ENCODE measurements around the gene IHH.

Gene IHH

DNA sequence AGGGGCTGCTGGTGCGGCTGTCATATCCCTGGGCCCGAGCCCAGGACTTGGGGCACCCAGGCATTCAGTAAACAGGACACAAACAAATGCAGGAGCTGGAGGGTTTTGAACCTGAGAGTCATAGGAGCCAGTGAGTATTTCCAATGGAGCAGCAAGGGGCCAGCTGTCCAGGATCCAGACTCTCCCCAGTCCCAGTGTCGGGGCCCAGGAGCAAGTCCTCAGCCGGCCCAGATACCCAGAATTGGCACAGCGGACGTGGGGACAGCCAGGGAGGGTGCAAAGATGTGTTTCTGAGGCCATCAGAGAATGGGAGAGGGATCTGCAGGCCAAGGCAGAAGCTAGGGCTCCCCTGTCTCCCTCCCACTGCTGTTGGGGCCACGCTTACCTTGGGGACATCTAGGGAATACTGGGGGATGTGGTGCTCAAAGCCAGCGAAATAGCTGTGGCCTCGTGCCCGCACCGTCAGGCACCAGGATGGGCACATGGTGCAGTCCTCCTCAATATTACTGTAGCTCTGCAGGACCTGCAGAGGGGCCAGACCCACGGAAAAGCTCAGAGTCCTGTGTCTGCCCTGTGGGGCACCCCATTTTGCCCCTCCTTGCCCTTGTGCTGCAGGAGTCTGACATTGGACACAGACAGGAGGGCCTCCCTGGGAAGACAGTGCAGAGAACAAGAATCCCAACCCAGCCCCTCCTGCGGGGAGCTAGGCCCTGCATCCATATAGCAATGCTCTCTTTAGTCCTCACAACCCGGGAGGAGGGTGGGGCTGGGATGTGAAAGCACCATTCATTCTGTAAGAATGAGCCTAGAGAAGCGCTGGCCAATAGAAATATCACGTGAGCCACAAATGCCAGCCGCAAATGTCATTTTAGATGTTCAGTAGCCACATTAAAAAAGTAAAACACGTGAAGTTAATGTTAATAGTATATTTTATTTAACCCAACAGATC lies 34.8 kb downstream of the IHH start:
- Histone ChIP-seq H3K9ac (ENCODE audit: low read length) (no peak overlapping the region), H3K9me3 (ENCODE audit: control insufficient read depth, insufficient read depth, low read depth, low read length) (no peaks in the 10 kb centered on the region), H3K27ac (ENCODE audit: low read depth, low read length) (no peak overlapping the region), H3K27me3 (ENCODE audit: control insufficient read depth, insufficient read depth, low read length) (peaks cover 22% of the 10 kb centered on the region; the same call in 1 of the 2 replicates), H3K4me1 (ENCODE audit: control insufficient read depth, insufficient read depth, low read length) (no peaks in the 10 kb centered on the region), H3K4me3 (ENCODE audit: low read depth, low read length) (no peak overlapping the region), H3K36me3 (ENCODE audit: control insufficient read depth, insufficient read depth, low read length) (no peaks in the 10 kb centered on the region)

DNA sequence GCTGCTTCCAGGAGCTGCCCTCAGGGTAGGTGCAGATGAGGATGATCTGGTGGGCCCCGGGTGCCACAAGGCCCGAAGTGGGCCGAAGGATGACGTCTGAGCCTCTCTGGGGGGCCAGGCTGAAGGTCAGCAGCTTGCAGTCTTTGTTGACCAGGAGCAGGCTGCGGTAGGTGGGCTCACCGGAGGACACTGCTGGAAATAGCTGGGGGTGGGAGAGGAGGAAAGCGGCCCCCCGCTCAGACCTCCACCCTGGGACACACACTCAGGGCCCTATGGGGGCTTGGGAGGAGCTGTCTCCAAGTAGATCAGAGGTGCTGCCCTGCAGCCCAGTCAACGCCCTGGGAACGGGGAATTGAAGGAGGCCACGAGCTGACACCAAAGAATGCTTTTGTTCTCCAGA lies 36.7 kb downstream of the IHH start:
- no peak overlapping the region for H3K27ac ChIP-seq (ENCODE audit: low read depth, low read length)
- no peak overlapping the region for H3K9ac ChIP-seq (ENCODE audit: low read length)
- no peaks in the 10 kb centered on the region for H3K9me3 ChIP-seq (ENCODE audit: control insufficient read depth, insufficient read depth, low read depth, low read length)
- peaks cover 30% of the 10 kb centered on the region; the same call in 1 of the 2 replicates for H3K27me3 ChIP-seq (ENCODE audit: control insufficient read depth, insufficient read depth, low read length)
- no peaks in the 10 kb centered on the region for H3K36me3 ChIP-seq (ENCODE audit: control insufficient read depth, insufficient read depth, low read length)
- H3K4me3 ChIP-seq (ENCODE audit: low read depth, low read length) = no peak overlapping the region
- H3K4me1 ChIP-seq (ENCODE audit: control insufficient read depth, insufficient read depth, low read length) = no peaks in the 10 kb centered on the region

DNA sequence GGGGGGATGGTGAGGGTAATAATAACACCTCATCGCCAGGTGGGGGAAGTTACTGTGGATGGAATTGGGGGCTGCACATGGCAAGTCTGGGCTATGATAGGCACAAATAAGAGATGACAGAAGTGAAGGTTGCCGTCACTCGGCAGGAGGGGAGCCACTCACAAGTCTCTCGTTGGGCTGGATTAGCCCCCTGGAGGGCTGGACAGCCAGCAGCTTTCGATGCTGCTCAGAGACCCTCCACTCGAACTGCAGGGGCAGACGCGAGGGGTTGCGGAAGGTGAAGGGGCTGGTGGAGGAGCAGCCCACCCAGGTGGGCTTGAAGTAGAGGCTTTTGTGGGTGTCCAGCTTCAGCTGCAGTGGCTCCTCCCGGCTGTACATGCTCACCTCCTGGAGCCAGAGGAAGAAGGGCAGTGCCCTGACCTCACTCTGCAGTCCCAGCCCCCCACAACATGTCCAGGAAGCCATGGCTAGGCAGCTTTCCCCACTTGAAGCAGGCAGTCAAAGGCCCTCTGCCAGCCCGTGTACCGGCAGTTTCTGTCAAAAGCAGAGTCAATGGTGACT lies 37.6 kb downstream of the IHH start:
- Histone ChIP-seq H3K4me1 (ENCODE audit: control insufficient read depth, insufficient read depth, low read length) (no peaks in the 10 kb centered on the region), H3K4me3 (ENCODE audit: low read depth, low read length) (no peak overlapping the region), H3K9ac (ENCODE audit: low read length) (no peak overlapping the region), H3K27me3 (ENCODE audit: control insufficient read depth, insufficient read depth, low read length) (peaks cover 39% of the 10 kb centered on the region; the same call in 1 of the 2 replicates), H3K36me3 (ENCODE audit: control insufficient read depth, insufficient read depth, low read length) (no peaks in the 10 kb centered on the region), H3K27ac (ENCODE audit: low read depth, low read length) (no peak overlapping the region), H3K9me3 (ENCODE audit: control insufficient read depth, insufficient read depth, low read depth, low read length) (no peaks in the 10 kb centered on the region)

DNA sequence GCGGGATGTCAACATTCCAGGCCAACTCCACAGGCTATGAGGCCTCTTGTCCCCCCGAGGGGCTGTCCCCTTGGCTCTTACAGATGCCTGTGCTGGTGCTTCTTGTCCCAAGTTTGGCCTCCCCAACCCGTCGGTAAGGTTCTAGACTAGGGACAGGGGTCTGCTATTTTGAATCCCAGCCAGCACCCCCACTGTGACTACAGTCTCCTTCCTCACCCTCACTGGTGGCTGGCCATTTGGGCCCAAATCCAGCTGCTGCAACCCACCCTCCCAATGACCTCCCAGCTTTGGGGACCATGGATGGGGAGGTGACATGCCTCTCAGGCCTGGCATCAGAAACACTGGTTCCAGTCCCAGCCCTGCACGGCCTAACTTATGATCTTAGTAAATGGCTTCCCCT lies 38.1 kb downstream of the IHH start:
- H3K9ac ChIP-seq (ENCODE audit: low read length) = no peak overlapping the region
- H3K4me1 ChIP-seq (ENCODE audit: control insufficient read depth, insufficient read depth, low read length) = no peaks in the 10 kb centered on the region
- peaks cover 35% of the 10 kb centered on the region; the same call in 1 of the 2 replicates for H3K27me3 ChIP-seq (ENCODE audit: control insufficient read depth, insufficient read depth, low read length)
- no peaks in the 10 kb centered on the region for H3K36me3 ChIP-seq (ENCODE audit: control insufficient read depth, insufficient read depth, low read length)
- no peak overlapping the region for H3K4me3 ChIP-seq (ENCODE audit: low read depth, low read length)
- H3K27ac ChIP-seq (ENCODE audit: low read depth, low read length) = no peak overlapping the region
- no peaks in the 10 kb centered on the region for H3K9me3 ChIP-seq (ENCODE audit: control insufficient read depth, insufficient read depth, low read depth, low read length)

DNA sequence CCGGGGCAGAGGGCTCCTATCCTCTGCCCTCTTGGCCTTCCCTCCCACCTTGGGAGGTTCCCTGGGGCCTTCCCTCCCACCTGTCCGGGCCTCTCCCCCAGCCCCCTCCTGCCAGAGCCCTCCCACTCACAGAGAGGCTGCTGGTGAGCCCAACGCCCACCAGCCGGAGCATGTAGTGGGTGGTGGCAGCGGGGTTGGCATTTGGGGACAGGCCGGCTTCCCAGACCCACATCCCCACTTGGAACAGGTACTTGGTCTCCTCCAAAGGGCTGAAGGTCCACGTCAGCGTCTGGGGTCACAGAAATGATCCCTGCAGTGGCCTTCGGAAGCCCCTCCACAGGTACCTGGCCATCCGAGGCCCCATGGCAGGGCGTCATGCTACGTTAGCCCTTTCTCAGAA lies 38.7 kb downstream of the IHH start:
- no peak overlapping the region for H3K9ac ChIP-seq (ENCODE audit: low read length)
- H3K4me3 ChIP-seq (ENCODE audit: low read depth, low read length) = no peak overlapping the region
- H3K27me3 ChIP-seq (ENCODE audit: control insufficient read depth, insufficient read depth, low read length) = peaks cover 32% of the 10 kb centered on the region; the same call in 1 of the 2 replicates
- no peaks in the 10 kb centered on the region for H3K4me1 ChIP-seq (ENCODE audit: control insufficient read depth, insufficient read depth, low read length)
- no peaks in the 10 kb centered on the region for H3K36me3 ChIP-seq (ENCODE audit: control insufficient read depth, insufficient read depth, low read length)
- H3K27ac ChIP-seq (ENCODE audit: low read depth, low read length) = no peak overlapping the region
- H3K9me3 ChIP-seq (ENCODE audit: control insufficient read depth, insufficient read depth, low read depth, low read length) = no peaks in the 10 kb centered on the region

DNA sequence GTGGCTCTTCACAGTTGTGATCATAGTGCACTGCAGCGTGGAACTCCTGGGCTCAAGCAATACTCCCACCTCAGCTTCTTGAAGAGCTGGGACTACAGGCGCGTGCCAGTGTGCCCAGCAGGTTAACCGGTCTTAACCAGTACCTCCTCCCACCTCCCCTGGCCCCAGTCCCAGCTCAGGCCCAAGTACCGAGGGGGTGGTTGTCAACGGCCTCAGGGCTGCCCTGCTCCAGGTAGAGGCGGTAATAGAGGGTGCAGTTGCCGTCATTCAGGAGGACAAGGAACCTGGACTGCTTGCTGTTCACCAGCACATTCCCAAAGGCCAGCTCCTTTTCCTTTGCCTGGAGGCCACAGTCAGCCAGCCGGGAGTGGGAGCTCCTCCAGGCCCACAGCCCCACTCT lies 39.1 kb downstream of the IHH start:
- Histone ChIP-seq H3K4me1 (ENCODE audit: control insufficient read depth, insufficient read depth, low read length) (no peaks in the 10 kb centered on the region), H3K27me3 (ENCODE audit: control insufficient read depth, insufficient read depth, low read length) (peaks cover 34% of the 10 kb centered on the region), H3K27ac (ENCODE audit: low read depth, low read length) (no peak overlapping the region), H3K9me3 (ENCODE audit: control insufficient read depth, insufficient read depth, low read depth, low read length) (no peaks in the 10 kb centered on the region), H3K4me3 (ENCODE audit: low read depth, low read length) (no peak overlapping the region), H3K36me3 (ENCODE audit: control insufficient read depth, insufficient read depth, low read length) (no peaks in the 10 kb centered on the region), H3K9ac (ENCODE audit: low read length) (no peak overlapping the region)

DNA sequence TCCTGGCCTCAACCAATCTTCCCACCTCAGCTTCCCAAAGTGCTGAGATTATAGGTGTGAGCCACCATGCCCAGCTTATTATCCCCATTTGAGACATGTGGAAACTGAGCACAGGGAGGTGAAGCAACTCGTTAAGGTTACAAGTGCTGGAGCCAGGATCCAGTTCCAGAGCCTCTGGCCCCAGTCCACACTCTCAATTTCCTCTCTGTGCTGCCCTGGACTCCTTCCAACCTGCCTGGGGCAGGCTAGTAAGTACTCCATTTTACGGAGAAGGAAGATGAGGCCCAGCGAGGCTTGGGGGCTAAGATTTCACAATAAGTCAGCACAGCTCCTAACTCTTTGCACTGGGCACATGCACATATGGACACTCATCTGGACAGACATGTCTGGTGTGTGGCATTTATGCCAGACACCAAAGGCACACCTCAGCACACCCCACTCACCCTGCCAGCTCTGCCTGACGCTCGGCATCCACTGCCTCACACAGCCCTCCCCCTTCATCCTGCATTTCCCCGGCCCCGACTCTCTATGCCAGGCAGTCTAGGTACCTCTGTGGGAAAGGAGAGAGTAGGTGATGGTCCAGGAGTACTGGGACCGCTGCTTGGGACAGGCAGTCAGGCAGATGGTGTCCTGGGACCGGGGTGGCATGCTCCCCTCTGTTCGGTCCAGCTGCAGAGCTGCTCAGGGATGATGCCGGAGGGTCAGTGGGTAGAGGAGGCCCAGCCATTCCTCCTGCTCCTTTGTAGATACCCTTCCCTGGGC lies 39.9 kb downstream of the IHH start:
- Histone ChIP-seq H3K4me3 (ENCODE audit: low read depth, low read length) (no peak overlapping the region), H3K27ac (ENCODE audit: low read depth, low read length) (no peak overlapping the region), H3K27me3 (ENCODE audit: control insufficient read depth, insufficient read depth, low read length) (peaks cover 35% of the 10 kb centered on the region), H3K9me3 (ENCODE audit: control insufficient read depth, insufficient read depth, low read depth, low read length) (no peaks in the 10 kb centered on the region), H3K9ac (ENCODE audit: low read length) (no peak overlapping the region), H3K36me3 (ENCODE audit: control insufficient read depth, insufficient read depth, low read length) (no peaks in the 10 kb centered on the region), H3K4me1 (ENCODE audit: control insufficient read depth, insufficient read depth, low read length) (no peaks in the 10 kb centered on the region)

DNA sequence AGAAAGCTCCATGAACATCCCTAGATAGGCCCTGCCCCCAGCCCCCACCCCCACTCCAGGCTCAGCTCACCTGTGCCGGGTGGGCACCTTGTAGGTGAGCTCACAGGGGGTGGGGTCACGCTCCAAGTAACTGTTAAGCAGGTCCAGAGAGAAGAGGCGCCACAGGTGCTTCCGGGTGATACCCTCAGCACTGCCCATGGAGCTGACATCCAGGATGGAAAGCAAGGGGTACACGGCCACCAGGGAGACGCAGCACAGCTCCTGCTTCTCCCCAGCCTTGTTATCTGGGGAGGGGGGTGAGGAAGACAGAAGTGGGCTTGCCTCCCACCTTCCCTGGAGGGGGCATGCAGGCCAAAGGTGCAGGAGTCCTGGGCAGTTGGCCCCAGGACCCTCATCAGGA lies 41.3 kb downstream of the IHH start:
- Histone ChIP-seq H3K36me3 (ENCODE audit: control insufficient read depth, insufficient read depth, low read length) (no peaks in the 10 kb centered on the region), H3K9me3 (ENCODE audit: control insufficient read depth, insufficient read depth, low read depth, low read length) (no peaks in the 10 kb centered on the region), H3K4me1 (ENCODE audit: control insufficient read depth, insufficient read depth, low read length) (no peaks in the 10 kb centered on the region), H3K27me3 (ENCODE audit: control insufficient read depth, insufficient read depth, low read length) (peaks cover 37% of the 10 kb centered on the region), H3K9ac (ENCODE audit: low read length) (no peak overlapping the region), H3K27ac (ENCODE audit: low read depth, low read length) (no peak overlapping the region), H3K4me3 (ENCODE audit: low read depth, low read length) (no peak overlapping the region)

DNA sequence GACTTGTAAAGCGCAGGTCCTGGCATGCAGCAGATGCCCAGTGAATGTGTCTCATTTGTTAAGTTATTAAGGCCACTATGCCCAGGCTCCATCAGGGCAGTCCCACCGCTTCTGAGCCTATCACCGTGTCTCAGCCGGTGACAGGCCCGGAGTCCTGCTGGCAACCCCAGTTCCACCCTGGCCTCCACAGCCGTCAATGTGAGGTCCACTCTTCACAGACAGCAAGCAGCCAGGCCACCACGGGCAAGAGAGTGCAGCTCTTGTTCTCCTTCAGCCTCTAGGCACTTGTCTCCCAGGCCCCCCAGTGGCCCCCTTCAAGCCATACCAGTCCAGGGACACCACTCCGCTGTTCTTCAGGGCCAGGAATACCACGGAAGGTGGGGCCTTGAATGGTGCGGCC lies 42.0 kb downstream of the IHH start:
- H3K27me3 ChIP-seq (ENCODE audit: control insufficient read depth, insufficient read depth, low read length) = peaks cover 45% of the 10 kb centered on the region
- H3K4me3 ChIP-seq (ENCODE audit: low read depth, low read length) = no peak overlapping the region
- H3K9me3 ChIP-seq (ENCODE audit: control insufficient read depth, insufficient read depth, low read depth, low read length) = no peaks in the 10 kb centered on the region
- H3K9ac ChIP-seq (ENCODE audit: low read length) = no peak overlapping the region
- no peaks in the 10 kb centered on the region for H3K36me3 ChIP-seq (ENCODE audit: control insufficient read depth, insufficient read depth, low read length)
- H3K4me1 ChIP-seq (ENCODE audit: control insufficient read depth, insufficient read depth, low read length) = no peaks in the 10 kb centered on the region
- H3K27ac ChIP-seq (ENCODE audit: low read depth, low read length) = no peak overlapping the region

DNA sequence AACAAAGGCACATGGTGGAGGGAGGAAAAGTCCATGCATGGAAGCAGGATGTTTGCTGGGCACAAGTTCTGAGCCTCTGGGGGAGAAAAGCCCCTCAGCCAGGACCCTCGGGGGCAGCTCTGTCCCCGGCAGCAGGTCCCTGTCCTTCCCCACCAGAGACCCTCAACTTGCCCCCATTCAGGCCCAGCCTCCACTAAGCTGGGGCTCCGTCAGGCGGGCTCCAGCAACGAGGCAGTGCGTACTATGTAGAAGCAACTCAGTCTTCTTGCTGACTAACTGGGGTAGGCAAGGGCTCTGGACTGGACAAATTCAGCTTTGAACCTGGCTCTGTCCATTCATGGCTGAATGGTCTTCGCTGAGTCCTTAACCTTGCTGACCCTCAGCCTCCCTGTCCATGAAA lies 42.4 kb downstream of the IHH start:
- H3K9me3 ChIP-seq (ENCODE audit: control insufficient read depth, insufficient read depth, low read depth, low read length) = no peaks in the 10 kb centered on the region
- H3K9ac ChIP-seq (ENCODE audit: low read length) = no peak overlapping the region
- H3K4me3 ChIP-seq (ENCODE audit: low read depth, low read length) = no peak overlapping the region
- peaks cover 49% of the 10 kb centered on the region for H3K27me3 ChIP-seq (ENCODE audit: control insufficient read depth, insufficient read depth, low read length)
- no peak overlapping the region for H3K27ac ChIP-seq (ENCODE audit: low read depth, low read length)
- H3K4me1 ChIP-seq (ENCODE audit: control insufficient read depth, insufficient read depth, low read length) = no peaks in the 10 kb centered on the region
- H3K36me3 ChIP-seq (ENCODE audit: control insufficient read depth, insufficient read depth, low read length) = no peaks in the 10 kb centered on the region

Data from HUES6 (cell line).